Stimulated activated CD8-positive, alpha-beta memory T cell treated with anti-CD3 and anti-CD28 coated beads, Interleukin-2, amount 100 ng/mL, for 48 hours (primary cell): ENCODE data around the gene ZNF555.
"Not testable (repeated sequence)": the region's sequence is repeated elsewhere in the genome, so short reads cannot be mapped to it uniquely, and the experiment has no call there.

ENCODE experiments used
- DNase-seq, 2 donors: peaks; one replicate each; pipeline ENCODE4 v3.0.0-alpha.2; 2020; ENCODE audit warnings: low read depth in 2 of 2

ZNF555 gene

GRCh38 chr19:2867025-2867991, 26.0 kb downstream of the ZNF555 start, which contains the start of gene ZNF556:
Gene ZNF556 (plus strand): TSS chr19:2867335. CDS start chr19:2867422, 87 bp downstream.
- DNase-seq, result no peak

- no peak for DNase-seq
Measured at GRCh38 chr19:2869618-2870017, 28.3 kb downstream of the ZNF555 start.

GRCh38 chr19:2872175-2872574, 30.9 kb downstream of the ZNF555 start:
- DNase-seq, result not testable (repeated sequence)

DNA sequence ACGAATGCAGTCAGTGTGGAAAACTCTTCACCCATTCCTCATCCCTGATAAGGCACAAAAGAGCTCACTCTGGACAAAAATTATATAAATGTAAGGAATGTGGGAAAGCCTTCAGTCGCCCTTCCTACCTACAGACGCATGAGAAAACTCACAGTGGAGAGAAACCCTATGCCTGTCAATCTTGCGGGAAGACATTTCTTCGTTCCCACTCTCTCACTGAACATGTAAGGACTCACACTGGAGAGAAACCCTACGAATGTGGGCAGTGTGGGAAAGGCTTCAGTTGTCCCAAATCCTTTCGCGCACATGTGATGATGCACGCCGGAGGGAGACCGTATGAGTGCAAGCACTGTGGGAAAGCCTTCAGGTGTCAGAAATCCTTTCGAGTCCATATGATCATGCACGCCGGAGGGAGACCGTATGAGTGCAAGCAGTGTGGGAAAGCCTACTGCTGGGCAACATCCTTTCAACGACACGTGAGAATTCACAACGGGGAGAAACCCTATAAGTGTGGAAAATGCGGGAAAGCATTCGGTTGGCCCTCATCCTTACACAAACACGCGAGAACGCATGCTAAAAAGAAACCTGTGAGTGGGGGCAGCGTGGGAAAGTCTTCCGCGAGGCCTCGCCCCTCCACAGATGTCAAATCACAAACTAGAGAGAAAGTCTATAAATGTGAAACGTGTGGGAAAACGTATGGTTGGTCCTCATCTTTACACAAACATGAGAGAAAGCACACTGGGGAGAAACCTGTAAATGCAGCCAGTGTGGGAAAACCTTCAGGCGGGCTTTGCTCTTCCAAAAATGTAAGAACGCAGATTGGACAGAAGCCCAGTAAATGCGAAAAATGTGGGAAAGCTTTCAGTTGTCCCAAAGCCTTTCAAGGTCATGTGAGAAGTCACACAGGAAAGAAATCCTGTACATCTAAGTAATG, 36.4 kb downstream of the ZNF555 start:
- no peak for DNase-seq

- DNase-seq, result no peak
Measured at GRCh38 chr19:2883686-2884439, 42.6 kb downstream of the ZNF555 start.

GRCh38 chr19:2885736-2886135, 44.5 kb downstream of the ZNF555 start:
- DNase-seq, result no peak

- DNase-seq, result no peak
Measured at GRCh38 chr19:2887391-2887914, 46.2 kb downstream of the ZNF555 start.

GRCh38 chr19:2888731-2889224, 47.5 kb downstream of the ZNF555 start:
- peak in 1 of 2 donors; percentile 48 for DNase-seq

- DNase-seq, result not testable (repeated sequence)
Measured at GRCh38 chr19:2890531-2890930, 49.3 kb downstream of the ZNF555 start.

DNA sequence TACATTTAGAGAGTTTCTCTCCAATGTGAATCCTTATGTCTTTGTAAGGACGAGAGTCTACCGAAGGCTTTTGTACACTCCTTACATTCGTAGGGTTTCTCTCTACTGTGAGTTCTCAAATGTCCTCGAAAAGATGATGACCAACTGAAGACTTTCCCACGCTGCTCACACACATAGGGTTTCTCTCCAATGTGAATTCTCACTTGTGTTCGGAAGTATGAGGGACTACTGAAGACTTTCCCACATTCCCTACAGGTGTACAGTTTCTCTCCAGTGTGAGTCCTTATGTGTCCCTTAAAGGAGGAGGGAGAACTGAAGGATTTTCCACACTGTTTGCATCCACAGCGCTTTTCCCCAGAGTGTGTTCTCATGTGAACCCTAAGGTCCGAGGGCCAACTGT, 55.4 kb downstream of the ZNF555 start:
- no peak for DNase-seq

- peak; percentile 98 for DNase-seq
Measured at GRCh38 chr19:2900296-2901252, 59.3 kb downstream of the ZNF555 start, which contains the start of gene ZNF57. Gene ZNF57 (plus strand): TSS chr19:2900928. CDS start chr19:2901046, 118 bp downstream.

- DNase-seq, result no peak
Measured at GRCh38 chr19:2902590-2903218, 61.4 kb downstream of the ZNF555 start.

GRCh38 chr19:2903326-2903725, 62.1 kb downstream of the ZNF555 start:
- not testable (repeated sequence) for DNase-seq

DNA sequence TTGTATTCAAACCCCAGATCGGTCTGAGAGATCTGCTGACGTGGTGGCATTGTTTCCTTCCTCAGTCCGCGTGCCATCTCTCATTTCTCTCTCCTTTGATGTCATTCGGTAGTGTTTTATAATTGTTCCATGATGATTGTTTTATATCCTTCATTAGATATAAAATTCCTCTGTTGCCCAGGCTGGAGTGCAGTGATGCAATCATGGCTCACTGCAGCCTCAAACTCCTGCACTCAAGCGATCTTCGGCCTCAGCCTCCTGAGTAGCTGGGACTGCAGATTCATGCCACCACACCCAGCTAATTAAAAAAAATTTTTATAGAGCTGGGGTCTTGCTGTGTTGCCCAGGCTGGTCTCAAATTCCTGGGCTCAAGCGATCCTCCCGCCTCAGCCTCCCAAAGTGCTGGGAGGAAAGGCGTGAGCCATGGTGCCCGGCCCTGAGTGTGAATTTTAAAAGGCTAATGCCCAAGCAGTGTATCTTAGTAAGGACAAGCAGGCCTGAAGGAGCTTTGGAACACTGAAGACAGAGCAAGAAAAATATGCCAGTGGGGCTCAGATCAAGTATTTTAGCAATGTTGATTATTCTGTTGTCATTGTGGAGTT, 64.7 kb downstream of the ZNF555 start:
- no peak for DNase-seq

- DNase-seq, result no peak
Measured at GRCh38 chr19:2906631-2907195, 65.4 kb downstream of the ZNF555 start.
